Thyroid gland (tissue), 4 donors: ENCODE data around the gene SART3.

ENCODE experiments used
- POLR2A ChIP-seq, 2 donors: fragments of 450-650 bp; IDR thresholded peaks; one replicate each; pipeline ENCODE4 v1.6.1; 2017; ENCODE audit warnings: antibody characterized with exemption in 2 of 2, mild to moderate bottlenecking in 2 of 2, moderate library complexity in 1 of 2
- TF ChIP-seq, protein P1 (sequence below), 6 experiments: fragments of 200-600 bp in 3 of 6; fragments of 450-650 bp in 3 of 6; sonication (generic) in 3 of 6; IDR thresholded peaks; one replicate each; pipeline ENCODE4 v1.5.1; 2016 to 2019; ENCODE audit warnings: antibody characterized with exemption in 6 of 6, mild to moderate bottlenecking in 2 of 6, inconsistent platforms in 1 of 6, moderate library complexity in 1 of 6

DNA sequence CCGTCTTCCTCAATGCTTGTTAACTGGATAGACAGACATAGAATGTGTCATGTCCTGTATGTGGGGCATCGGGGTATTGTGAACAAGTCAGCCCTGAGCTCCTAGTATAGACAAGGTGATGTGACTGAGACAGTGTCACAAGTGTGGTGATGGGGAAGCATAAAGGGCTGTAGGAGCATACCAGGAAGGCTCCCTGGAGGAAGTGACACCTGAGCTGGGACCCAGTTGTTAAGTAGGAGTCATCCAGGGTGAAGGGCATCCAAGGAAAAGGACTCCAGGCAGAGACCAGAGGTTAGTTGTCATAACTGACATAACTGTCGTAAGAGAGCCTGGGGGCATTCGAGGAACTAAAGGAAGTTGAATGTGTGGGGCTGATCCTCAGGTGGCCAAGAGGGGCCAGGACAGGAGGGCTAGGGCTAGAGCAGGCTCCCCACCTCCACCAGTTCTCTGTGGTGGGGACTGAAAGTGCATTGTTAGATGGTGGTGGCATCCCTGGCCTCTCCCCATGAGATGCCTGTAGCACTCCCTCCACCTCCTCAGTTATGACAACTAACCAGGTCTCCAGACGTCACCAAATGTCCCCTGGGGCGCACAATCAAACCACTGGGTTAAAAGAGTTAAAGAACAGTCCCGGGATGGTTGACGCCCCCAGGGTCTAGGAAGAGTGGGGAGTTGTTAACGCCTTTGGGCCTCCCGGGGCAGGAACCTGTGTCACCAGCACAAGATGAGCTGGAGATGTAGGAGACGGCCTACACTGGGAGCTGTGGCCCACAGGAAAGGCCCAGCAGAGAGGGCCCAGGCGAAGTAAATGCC is 43.5 kb downstream of the SART3 start:
- TF ChIP-seq, protein P1, sequence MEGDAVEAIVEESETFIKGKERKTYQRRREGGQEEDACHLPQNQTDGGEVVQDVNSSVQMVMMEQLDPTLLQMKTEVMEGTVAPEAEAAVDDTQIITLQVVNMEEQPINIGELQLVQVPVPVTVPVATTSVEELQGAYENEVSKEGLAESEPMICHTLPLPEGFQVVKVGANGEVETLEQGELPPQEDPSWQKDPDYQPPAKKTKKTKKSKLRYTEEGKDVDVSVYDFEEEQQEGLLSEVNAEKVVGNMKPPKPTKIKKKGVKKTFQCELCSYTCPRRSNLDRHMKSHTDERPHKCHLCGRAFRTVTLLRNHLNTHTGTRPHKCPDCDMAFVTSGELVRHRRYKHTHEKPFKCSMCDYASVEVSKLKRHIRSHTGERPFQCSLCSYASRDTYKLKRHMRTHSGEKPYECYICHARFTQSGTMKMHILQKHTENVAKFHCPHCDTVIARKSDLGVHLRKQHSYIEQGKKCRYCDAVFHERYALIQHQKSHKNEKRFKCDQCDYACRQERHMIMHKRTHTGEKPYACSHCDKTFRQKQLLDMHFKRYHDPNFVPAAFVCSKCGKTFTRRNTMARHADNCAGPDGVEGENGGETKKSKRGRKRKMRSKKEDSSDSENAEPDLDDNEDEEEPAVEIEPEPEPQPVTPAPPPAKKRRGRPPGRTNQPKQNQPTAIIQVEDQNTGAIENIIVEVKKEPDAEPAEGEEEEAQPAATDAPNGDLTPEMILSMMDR (IDR thresholded peaks at IDR 0.05) = no peak
- no peak for TF ChIP-seq POLR2A (IDR thresholded peaks at IDR 0.05)
